Activated CD4-positive, alpha-beta T cell treated with anti-CD3 and anti-CD28 coated beads, Interleukin-2, amount 50 U/mL, for 24 hours (primary cell): Measurements from ENCODE around the gene RRAS2.

Source experiments
- DNase-seq, 2 donors: peaks; one replicate each; pipeline ENCODE4 v3.0.0-alpha.2; 2020; ENCODE audit warnings: low read depth in 1 of 2, low spot score in 1 of 2

Gene RRAS2

DNA sequence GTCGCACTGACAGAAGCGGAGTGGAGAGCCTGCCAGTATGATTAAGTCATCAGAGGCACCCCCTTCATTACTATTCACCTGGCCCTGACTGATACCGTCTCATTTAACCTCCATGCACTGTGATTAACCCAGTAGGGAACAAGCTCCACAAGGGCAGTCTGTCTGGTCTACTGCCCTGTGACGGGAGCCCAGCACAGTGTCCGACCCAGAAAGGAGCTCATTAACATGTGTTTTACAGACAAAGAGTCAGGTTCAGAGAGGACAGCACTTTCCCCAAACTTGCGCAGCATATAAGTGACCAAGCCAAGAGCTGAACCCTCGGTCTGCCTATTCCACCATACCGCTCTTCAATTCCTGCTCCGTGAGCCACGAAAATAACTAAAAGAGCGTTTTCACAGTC, 129.5 kb downstream of the RRAS2 start:
- DNase-seq: no peak

- no peak for DNase-seq
These were observed 130.6 kb downstream of the RRAS2 start for GRCh38 chr11:14228356-14228755.
